ENCODE results near the gene HS1BP3.

Gene HS1BP3

GRCh38 chr2:20645301-20645701 lies 5.6 kb downstream of the HS1BP3 start:
- DNase-seq, result no peak

DNA sequence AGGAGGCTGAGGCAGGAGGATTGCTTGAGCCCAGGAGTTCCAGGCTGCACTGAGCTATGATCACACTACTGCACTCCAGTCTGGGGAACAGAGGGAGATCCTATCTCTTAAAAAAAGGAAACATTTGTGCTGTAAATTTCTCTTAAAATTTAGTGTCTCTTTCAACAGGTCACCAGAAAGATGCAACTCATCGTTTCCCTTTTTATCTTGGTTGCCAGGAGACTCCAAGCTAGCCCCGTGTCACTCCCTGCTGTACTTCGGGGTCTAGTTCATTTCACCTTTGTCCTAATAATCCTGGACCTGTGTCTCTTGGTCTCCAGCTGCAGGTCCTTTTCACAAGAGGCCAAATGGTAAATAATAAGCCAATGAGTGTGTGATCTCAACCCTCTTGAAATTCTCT lies 7.1 kb downstream of the HS1BP3 start:
- DNase-seq, result no peak

- DNase-seq, result no peak
These were observed 7.8 kb downstream of the HS1BP3 start for GRCh38 chr2:20643060-20643459.

DNA sequence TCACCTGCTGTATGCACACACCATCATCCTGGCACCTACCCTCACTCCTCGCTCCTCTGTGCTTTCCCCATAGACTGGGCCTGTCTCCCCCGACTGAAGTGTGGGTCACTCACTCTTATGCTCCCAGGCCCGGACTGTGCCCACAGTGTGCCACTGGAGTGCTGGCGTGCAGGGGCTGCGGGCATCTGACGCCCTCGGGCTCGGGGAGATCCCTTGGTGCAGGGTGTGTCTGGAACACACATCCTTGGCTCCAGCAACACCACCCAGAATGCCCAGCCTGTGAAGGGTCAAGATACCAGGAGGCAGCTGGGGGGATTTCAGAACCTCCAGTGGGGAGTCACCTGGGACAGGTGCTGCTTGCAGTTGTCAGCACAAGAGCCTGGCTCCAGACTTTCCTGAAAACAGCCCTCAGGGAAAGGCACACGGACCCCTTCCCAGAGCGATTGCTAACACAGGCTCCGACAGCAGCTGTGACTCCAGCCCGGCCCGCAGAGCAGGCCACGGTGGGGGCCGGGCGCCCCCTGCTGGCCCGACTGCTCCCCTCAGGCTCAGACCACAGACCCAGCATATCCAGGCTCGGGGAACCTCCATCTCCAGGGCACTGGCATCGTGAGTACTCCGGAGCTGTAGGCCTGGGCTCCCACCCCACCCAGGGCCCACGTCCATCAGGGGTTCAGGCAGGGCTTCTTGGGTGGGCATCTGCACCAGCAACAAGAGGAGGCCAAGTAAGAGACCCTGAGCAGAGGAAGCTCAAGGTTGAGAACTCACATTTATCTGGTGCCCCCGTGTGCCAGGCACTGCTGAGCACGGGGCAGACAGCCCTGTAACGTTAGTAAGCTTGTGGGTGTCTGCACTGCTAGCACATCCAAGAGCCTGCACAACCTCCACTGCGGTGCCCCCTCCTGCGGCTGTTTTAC lies 8.6 kb downstream of the HS1BP3 start:
- DNase-seq, result peak; percentile 80 to 82

GRCh38 chr2:20641123-20641985 lies 9.5 kb downstream of the HS1BP3 start:
- no peak for DNase-seq

GRCh38 chr2:20640411-20641122 lies 10.3 kb downstream of the HS1BP3 start:
- no peak for DNase-seq

GRCh38 chr2:20638646-20639430 lies 12.1 kb downstream of the HS1BP3 start:
- no peak for DNase-seq

DNA sequence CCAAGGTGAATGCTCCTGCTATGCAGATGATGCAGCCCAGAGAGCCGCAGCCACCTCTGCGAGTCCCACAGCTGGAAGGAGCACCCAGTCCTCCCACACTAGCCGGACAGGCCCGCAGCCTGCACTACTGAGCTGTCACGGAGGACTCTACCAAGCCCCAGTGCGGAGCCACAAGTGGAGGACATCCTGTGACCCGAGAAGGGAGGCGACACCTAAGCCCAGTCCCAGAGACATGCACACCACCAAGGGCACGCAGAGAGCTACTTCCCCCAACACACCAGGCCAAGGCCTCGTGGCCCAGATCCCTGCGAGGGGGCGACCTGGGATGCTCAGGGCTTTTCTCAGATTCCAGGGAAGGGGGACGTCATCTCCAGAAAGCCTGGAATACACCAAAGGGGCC lies 12.9 kb downstream of the HS1BP3 start:
- DNase-seq, result no peak

- no peak for DNase-seq
These were observed 13.8 kb downstream of the HS1BP3 start for GRCh38 chr2:20637147-20637546.

GRCh38 chr2:20635675-20636584 lies 15.0 kb downstream of the HS1BP3 start:
- DNase-seq, result peak; percentile 46 to 64

- DNase-seq, result no peak
These were observed 15.8 kb downstream of the HS1BP3 start for GRCh38 chr2:20635113-20635510.

DNA sequence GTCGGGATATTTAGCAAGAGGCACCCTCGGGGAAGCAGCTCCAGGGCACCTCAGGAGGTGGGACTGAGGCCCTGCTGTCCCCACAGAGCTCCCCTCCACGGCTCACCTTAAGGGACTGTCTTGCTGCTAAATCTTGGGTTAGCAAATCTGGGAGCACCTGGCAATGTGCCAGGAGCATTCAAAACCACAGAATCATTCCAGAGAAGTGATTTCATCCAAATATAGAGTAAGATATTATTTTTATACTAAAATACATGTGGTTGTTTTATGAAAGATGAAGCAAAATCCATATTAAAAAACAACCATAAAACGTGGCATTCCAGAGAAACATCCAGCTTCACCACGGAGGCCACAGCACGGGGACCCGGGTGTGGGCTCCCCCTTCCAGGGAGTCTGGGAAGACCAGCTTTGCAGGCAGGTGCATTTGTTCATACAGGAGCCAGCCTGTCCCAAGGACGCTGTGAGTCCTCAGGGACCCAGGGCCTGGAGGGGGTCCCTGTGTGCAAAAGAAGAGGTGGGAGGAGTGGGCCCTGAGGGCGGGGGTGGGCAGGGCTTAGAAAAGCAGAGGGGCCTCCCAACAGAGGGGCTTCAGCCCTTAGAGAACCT lies 16.3 kb downstream of the HS1BP3 start:
- no peak for DNase-seq

- no peak for DNase-seq
These were observed 16.9 kb downstream of the HS1BP3 start for GRCh38 chr2:20633794-20634506.

DNA sequence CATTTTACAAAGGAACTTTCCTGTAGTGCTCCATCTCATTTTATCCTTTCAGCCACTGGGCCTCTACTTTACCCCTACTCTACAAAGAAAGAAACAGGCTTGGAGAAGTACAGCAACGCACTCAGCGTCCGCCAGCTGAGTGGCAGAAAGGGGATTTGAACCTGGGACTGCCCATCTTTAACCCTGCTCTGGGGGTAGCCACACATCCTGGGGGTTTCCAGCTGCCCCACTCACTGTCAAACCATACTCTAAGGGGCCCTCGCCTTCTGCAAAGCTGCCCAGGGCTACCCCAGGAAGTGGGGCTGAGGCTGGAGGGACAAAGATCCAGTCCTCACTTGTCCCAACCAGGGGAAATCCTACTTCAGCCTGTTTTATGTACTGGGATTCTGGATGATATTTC lies 17.9 kb downstream of the HS1BP3 start:
- no peak for DNase-seq

DNA sequence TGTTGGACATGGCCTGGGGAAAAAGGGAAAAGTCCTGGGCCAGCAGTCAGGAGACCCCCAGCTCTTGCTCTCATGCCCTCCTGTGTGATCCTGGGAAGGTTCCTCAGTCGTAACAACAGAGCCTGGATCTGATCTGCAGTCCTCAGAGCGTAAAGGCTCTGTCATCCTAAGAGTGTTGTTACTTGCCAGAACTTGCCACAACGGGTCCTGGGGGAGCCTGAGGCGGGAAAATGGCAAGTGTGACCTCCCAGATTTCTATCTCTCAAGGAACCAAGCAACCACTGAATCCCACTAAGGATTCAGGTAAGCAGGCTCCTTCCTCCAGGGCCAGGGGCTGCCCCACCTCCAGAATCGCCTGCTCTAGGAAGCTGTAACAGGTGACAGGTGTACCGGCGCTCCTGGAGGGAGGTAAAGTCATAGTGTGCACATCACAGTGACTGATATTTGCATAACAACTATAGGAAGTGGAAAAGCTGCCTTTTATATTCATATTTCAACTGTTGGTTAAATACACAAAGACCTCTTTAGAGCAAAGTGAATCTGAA lies 18.4 kb downstream of the HS1BP3 start:
- DNase-seq, result no peak

DNA sequence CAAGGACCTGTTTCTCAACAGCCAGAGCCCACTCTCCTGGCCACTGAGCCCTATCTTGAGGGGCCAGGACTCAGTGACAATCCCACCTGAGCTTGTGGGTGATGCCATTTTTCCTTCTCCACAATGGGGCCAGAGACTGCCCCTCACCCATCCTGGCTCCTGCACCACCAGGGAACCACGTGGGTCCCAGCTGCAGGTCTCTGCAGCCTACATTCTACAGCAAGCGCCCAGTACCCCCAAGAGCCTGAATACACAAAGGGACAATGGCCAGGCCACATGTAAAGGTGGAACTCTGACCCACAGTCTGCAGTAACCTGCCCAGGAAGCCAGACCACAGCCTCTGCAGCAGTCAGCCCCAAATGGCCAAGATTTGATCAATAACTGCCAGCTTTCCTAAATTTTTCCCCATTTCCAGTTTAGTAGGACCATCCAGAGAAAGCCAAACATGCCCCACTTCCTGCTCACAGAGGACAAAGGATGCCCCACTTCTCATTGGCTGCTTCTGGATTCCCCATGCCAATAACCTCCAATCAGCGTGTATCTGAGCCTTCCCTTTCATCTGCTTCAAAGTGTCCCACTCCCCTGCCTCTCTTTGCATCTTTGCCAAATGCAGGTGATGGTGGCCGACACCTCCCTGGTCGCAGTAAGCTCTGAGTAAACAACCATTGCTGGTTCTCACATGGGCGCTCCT lies 19.1 kb downstream of the HS1BP3 start:
- no peak for DNase-seq

GRCh38 chr2:20630967-20631366 lies 19.9 kb downstream of the HS1BP3 start:
- DNase-seq, result no peak

DNA sequence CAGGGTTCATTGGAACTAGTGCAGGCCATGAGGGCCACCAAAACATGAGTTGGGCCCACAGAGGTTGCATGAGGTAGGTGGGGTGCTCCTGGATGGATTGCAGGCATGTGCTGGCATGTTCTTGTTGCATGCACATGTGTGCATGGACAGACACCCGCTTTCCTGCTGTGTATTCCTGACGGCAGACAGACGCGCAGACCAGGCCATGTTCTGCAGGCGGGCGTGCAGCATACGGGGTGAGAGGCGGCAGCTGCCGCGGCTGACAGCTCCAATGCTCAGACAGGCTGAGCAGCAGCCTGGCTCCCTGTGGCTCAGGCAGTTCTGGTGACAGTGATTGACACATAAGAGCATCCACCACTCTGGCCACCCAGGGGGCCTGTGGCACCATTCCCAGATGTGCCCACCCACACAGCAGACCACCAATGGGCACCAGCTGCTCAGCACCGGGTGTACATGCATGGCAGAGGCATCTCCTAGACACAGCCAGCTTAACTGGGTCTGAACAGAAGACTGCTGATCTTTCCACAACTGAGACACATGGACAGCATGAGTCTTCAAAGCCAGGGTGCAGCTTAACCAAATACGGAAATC lies 21.2 kb downstream of the HS1BP3 start:
- DNase-seq, result no peak

- no peak for DNase-seq
These were observed 21.7 kb downstream of the HS1BP3 start for GRCh38 chr2:20629181-20629580.
